ENCODE results near the gene NADSYN1.

The NADSYN1 gene

DNA sequence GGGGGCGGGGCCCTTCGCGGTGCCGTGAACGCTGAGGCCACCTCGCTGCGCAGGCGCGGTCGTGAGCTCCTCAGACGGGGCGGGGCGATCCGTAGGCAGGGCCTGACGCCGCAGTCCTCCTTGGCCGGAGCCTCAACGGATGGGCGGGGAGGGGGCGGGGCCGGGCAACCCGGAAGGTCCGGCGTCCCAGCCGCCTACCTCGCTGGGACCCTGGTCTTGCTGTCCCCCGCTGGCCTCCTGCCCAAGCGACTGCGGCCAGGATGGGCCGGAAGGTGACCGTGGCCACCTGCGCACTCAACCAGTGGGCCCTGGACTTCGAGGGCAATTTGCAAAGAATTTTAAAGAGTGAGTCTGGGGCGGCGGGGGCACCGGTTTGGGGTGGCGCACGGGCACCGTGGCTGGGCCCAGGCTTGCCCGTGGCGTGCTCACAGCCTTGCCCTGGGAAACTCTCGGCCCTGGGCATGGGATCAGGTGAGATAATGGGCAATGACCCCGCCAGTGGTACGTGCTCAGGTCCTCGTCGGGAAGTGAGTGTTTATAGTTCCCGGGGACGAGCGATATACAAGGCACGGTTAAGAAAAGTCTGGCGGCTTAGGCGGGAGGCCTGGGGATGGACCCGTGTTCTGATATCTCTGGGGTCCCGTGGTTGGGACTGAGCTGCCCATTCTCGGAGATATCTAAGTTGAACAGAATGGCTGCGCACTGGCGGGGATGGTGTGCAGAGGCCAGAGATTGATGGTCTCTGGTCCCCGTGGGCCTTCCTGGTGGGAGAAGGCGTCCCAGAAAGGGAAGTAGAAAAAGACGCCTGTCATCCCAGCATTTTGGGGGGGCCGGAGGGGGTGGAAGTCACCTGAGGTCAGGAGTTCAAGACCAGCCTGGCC lies at the start of gene NADSYN1:
TSS of gene NADSYN1 (plus strand) at position 167 of the 881 bp plus-strand sequence. CDS start at position 261, 94 bp downstream.
- no peaks in the 10 kb centered on the region for H3K9me3 ChIP-seq (ENCODE audit: control insufficient read depth, insufficient read depth, low read length)
- peaks cover 22% of the 10 kb centered on the region for H3F3A ChIP-seq (ENCODE audit: control insufficient read depth, insufficient read depth)
- peak within 1 kb of the TSS; percentile 65 for H3K27ac ChIP-seq (ENCODE audit: low read depth, low read length)
- H3K9me2 ChIP-seq (replicated peaks; ENCODE audit: control insufficient read depth, low read length) = no peaks in the 10 kb centered on the region
- H3K4me1 ChIP-seq (ENCODE audit: control insufficient read depth, low read length) = peaks cover 47% of the 10 kb centered on the region
- peaks cover 11% of the 10 kb centered on the region; the same call in 1 of the 2 replicates for H4K20me1 ChIP-seq (ENCODE audit: control insufficient read depth, insufficient read depth, low read depth, low read length)
- H3K4me3 ChIP-seq (ENCODE audit: low read length) = peak within 1 kb of the TSS; percentile 100
- peaks cover 58% of the 10 kb centered on the region for H3K36me3 ChIP-seq (ENCODE audit: control insufficient read depth, low read length)
- peak within 1 kb of the TSS; percentile 94 for H3K4me2 ChIP-seq (ENCODE audit: low read length)
- peaks cover 57% of the 10 kb centered on the region for H3K79me2 ChIP-seq (ENCODE audit: control insufficient read depth, low read length)
- H3K27me3 ChIP-seq (ENCODE audit: control insufficient read depth, low read length) = no peaks in the 10 kb centered on the region
- TF ChIP-seq, protein P1, sequence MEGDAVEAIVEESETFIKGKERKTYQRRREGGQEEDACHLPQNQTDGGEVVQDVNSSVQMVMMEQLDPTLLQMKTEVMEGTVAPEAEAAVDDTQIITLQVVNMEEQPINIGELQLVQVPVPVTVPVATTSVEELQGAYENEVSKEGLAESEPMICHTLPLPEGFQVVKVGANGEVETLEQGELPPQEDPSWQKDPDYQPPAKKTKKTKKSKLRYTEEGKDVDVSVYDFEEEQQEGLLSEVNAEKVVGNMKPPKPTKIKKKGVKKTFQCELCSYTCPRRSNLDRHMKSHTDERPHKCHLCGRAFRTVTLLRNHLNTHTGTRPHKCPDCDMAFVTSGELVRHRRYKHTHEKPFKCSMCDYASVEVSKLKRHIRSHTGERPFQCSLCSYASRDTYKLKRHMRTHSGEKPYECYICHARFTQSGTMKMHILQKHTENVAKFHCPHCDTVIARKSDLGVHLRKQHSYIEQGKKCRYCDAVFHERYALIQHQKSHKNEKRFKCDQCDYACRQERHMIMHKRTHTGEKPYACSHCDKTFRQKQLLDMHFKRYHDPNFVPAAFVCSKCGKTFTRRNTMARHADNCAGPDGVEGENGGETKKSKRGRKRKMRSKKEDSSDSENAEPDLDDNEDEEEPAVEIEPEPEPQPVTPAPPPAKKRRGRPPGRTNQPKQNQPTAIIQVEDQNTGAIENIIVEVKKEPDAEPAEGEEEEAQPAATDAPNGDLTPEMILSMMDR (IDR thresholded peaks at IDR 0.05; ENCODE audit: low read depth, low read length, poor library complexity, severe bottlenecking) = peak; percentile 10
- TF ChIP-seq EZH2phosphoT487 (IDR thresholded peaks at IDR 0.05; ENCODE audit: borderline replicate concordance, low read length) = no peak

DNA sequence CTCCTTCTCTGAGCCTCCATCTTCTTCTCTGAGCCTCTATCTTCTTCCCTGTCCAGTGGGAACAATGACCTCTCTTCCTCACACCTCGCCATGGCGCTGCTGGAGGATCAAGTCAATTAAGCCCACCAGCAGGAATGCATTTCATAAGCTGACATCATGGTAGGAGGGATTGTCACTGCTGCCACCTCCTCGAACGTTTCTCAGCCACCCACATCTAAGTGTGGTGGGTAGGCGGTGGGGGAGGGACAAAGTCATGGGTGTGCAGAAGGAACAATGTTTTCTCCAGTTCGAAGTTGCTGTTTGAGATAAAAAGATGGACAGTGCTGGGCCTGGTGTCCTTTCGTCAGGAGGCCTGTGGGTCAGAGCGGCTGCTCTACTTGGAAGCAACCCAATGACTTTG lies 48.8 kb upstream of the NADSYN1 start:
- no peak for TF ChIP-seq EZH2phosphoT487 (IDR thresholded peaks at IDR 0.05; ENCODE audit: borderline replicate concordance, low read length)
- TF ChIP-seq, protein P1 (IDR thresholded peaks at IDR 0.05; ENCODE audit: low read depth, low read length, poor library complexity, severe bottlenecking) = no peak
- no peaks in the 10 kb centered on the region for H3K27me3 ChIP-seq (ENCODE audit: control insufficient read depth, low read length)
- H3K27ac ChIP-seq (ENCODE audit: low read depth, low read length) = no peak overlapping the region
- H3K79me2 ChIP-seq (ENCODE audit: control insufficient read depth, low read length) = no peaks in the 10 kb centered on the region
- no peak overlapping the region for H3K4me3 ChIP-seq (ENCODE audit: low read length)
- no peaks in the 10 kb centered on the region for H3F3A ChIP-seq (ENCODE audit: control insufficient read depth, insufficient read depth)
- no peaks in the 10 kb centered on the region for H4K20me1 ChIP-seq (ENCODE audit: control insufficient read depth, insufficient read depth, low read depth, low read length)
- no peak overlapping the region for H3K4me2 ChIP-seq (ENCODE audit: low read length)
- H3K9me2 ChIP-seq (replicated peaks; ENCODE audit: control insufficient read depth, low read length) = no peaks in the 10 kb centered on the region
- no peaks in the 10 kb centered on the region for H3K36me3 ChIP-seq (ENCODE audit: control insufficient read depth, low read length)
- H3K9me3 ChIP-seq (ENCODE audit: control insufficient read depth, insufficient read depth, low read length) = peaks cover 3% of the 10 kb centered on the region; the same call in 1 of the 2 replicates
- peaks cover 7% of the 10 kb centered on the region for H3K4me1 ChIP-seq (ENCODE audit: control insufficient read depth, low read length)

DNA sequence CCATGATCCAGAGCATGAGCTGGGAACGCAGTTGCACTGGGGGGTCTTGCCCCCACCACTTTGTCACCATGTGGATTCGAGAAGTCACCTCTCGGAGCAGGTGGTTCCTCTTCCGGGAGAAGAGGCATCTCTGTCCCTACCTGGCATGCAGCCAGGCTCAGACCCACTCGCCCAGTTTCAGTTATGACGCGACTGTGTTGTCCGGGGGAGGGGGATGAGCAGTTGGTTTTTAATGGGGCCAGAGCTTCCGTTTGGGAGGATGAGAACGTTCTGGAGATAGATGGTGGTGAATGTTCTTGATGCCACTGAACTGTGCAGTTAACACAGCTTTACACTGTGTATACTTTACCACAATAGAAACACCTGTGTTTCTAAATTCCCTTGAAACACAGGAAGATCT lies 46.3 kb upstream of the NADSYN1 start:
- Histone ChIP-seq H3K27me3 (ENCODE audit: control insufficient read depth, low read length) (no peaks in the 10 kb centered on the region), H4K20me1 (ENCODE audit: control insufficient read depth, insufficient read depth, low read depth, low read length) (no peaks in the 10 kb centered on the region), H3K79me2 (ENCODE audit: control insufficient read depth, low read length) (no peaks in the 10 kb centered on the region), H3K27ac (ENCODE audit: low read depth, low read length) (no peak overlapping the region), H3K9me2 (replicated peaks; ENCODE audit: control insufficient read depth, low read length) (no peaks in the 10 kb centered on the region), H3F3A (ENCODE audit: control insufficient read depth, insufficient read depth) (no peaks in the 10 kb centered on the region), H3K9me3 (ENCODE audit: control insufficient read depth, insufficient read depth, low read length) (peaks cover 3% of the 10 kb centered on the region; the same call in 1 of the 2 replicates), H3K4me1 (ENCODE audit: control insufficient read depth, low read length) (peaks cover 7% of the 10 kb centered on the region), H3K4me2 (ENCODE audit: low read length) (no peak overlapping the region), H3K36me3 (ENCODE audit: control insufficient read depth, low read length) (no peaks in the 10 kb centered on the region), H3K4me3 (ENCODE audit: low read length) (no peak overlapping the region)
- TF ChIP-seq, protein P1 (IDR thresholded peaks at IDR 0.05; ENCODE audit: low read depth, low read length, poor library complexity, severe bottlenecking) = no peak
- no peak for TF ChIP-seq EZH2phosphoT487 (IDR thresholded peaks at IDR 0.05; ENCODE audit: borderline replicate concordance, low read length)

All from DOHH2 (cell line).